ENCODE data around the gene ZNF280D.

DNA sequence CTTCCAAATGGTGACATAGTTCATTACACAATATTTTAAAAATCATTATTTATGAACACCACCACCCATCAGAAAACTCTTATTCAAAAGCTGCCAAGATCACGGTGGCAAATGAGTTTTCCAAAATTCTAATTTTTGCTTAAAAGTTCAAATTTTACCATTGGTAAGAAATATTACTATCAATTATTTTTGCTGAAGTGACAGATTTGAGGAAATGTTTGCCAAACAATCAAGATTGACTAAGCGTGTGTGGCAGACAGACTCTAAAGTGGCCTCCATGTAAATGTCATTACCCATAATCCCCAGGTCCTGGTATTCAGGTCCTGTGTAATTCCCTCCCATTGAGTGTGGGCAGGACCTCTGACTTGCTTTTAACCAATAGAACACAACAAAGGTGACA, 35.0 kb downstream of the ZNF280D start:
- TF ChIP-seq CTCF (IDR thresholded peaks at IDR 0.05), result no peak
- no peak for TF ChIP-seq POLR2A (IDR thresholded peaks at IDR 0.05)
